ENCODE results near the gene CDC14B.

GRCh38 chr9:96524045-96524444, 95.6 kb downstream of the CDC14B start:
- TF ChIP-seq L3MBTL2 (conservative IDR thresholded peaks at IDR 0.05) (no peak), NFRKB (IDR thresholded peaks at IDR 0.05) (no peak), BHLHE40 (IDR thresholded peaks at IDR 0.05; ENCODE audit: borderline replicate concordance) (no peak), FOXA1 (IDR thresholded peaks at IDR 0.05) (no peak), SP1 (IDR thresholded peaks at IDR 0.05) (no peak), ARNT (IDR thresholded peaks at IDR 0.05) (no peak), CTBP1 (IDR thresholded peaks at IDR 0.05; ENCODE audit: borderline replicate concordance) (no peak), TARDBP (IDR thresholded peaks at IDR 0.05) (no peak)

Measured in HEK293T (cell line).